ENCODE data around the gene AXDND1. TPM values are rescaled to one million over a fixed set of nuclear protein-coding genes. Genes with fewer than 3 reads are reported as not detected.

Gene AXDND1
- total and polyA plus RNA-seq, 2 of the 8 experiments (the other 6 are each of a cell fraction or from before 2014, with no cell fraction given): 0.61 TPM; not detected in 1

DNA sequence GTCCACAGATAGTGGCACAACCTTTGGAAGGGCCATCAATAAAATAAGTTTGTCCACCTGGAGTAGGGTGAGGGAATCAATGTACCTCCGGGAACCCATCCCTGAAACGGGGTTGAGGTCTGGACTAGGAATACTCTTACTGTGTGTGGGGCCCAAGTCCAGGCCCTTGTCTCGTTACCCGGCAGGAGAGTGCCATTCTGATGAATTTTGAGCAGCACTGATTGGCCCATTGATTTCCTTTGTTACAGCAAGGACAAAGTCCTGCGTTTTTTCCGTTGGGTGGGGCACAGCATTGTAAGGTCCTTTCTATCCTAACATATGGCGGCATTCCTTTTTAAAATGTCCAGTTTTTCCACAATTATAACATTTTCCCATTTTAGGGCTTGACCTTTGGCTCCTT, 75.2 kb downstream of the AXDND1 start:
- H3K79me1 ChIP-seq (ENCODE audit: low read depth, low read length): no peaks in the 10 kb centered on the region
- no peaks in the 10 kb centered on the region for H3K9me3 ChIP-seq (ENCODE audit: insufficient read depth in 2 of 2, low read depth in 1 of 2, low read length in 1 of 2)
- no peak overlapping the region for H4K91ac ChIP-seq (replicated peaks; ENCODE audit: insufficient read length, low read length)
- no peak overlapping the region for H3K18ac ChIP-seq (ENCODE audit: extremely low read depth, low read length)
- no peak overlapping the region for H4K8ac ChIP-seq (ENCODE audit: extremely low read depth, insufficient read depth, low read length)
- no peaks in the 10 kb centered on the region for H3K79me2 ChIP-seq (ENCODE audit: control insufficient read depth in 1 of 2, insufficient read depth in 2 of 2, low read length in 2 of 2)
- H3K23me2 ChIP-seq (ENCODE audit: low read depth, low read length): no peaks in the 10 kb centered on the region
- FAIRE-seq (no peak), DNase-seq (ENCODE audit: low read depth in 1 of 2, low spot score in 2 of 2) (no peak)
- WGBS, 2 experiments (ENCODE audit: extremely low coverage in 1 of 2, insufficient coverage in 1 of 2, insufficient read length in 1 of 2, insufficient replicate concordance in 2 of 2, low coverage in 1 of 2, low lambda C conversion rate in 2 of 2, missing lambda C conversion rate in 1 of 2): 94% methylated on average over 7 of the region's 7 CpGs; no CpG with 5 or more reads in 1 of the 2 experiments
- H3K4ac ChIP-seq (replicated peaks; ENCODE audit: insufficient read length, low read depth, low read length): no peak overlapping the region
- peak overlapping the region; percentile 44; the same call in 1 of the 2 replicates for H2AFZ ChIP-seq (ENCODE audit: low read length)
- H3K9ac ChIP-seq (replicated peaks in 1 of 4; ENCODE audit: extremely low read depth in 1 of 4, low read depth in 3 of 4, low read length in 3 of 4): no peak overlapping the region
- no peak overlapping the region for H4K5ac ChIP-seq (ENCODE audit: insufficient read length, low read depth, low read length)
- H2BK12ac ChIP-seq (ENCODE audit: low read depth, low read length): no peak overlapping the region
- H3K27me3 ChIP-seq (replicated peaks in 1 of 4; ENCODE audit: control insufficient read depth in 3 of 4, extremely low read depth in 1 of 4, insufficient read depth in 3 of 4, low read length in 3 of 4): no peaks in the 10 kb centered on the region
- CTCF ChIA-PET (ENCODE audit: partially characterized antibody): interaction anchor here (1.4 kb wide), 1 partner anchor 362 kb away, joined by 3 read pairs; no protein-coding TSS in a partner anchor
- no peak overlapping the region for H3K56ac ChIP-seq (replicated peaks; ENCODE audit: insufficient read length, low read depth, low read length)
- no peaks in the 10 kb centered on the region for H4K20me1 ChIP-seq (replicated peaks in 1 of 2; ENCODE audit: control insufficient read depth in 1 of 2, insufficient read depth in 2 of 2, low read length in 2 of 2)
- H3K27ac ChIP-seq (ENCODE audit: low read depth, low read length): no peak overlapping the region
- H2BK5ac ChIP-seq (ENCODE audit: low read depth, low read length): no peak overlapping the region
- H3K23ac ChIP-seq (ENCODE audit: insufficient read length): no peak overlapping the region
- H2BK120ac ChIP-seq (replicated peaks; ENCODE audit: low read depth, low read length): no peak overlapping the region
- no peak overlapping the region for H2AK5ac ChIP-seq (ENCODE audit: low read depth, low read length)
- H3K4me1 ChIP-seq (replicated peaks in 1 of 4; ENCODE audit: control insufficient read depth in 3 of 4, insufficient read depth in 4 of 4, low read length in 3 of 4): no peaks in the 10 kb centered on the region
- H2BK15ac ChIP-seq (ENCODE audit: low read length): no peak overlapping the region
- no peak overlapping the region for H2BK20ac ChIP-seq (ENCODE audit: low read length)
- TF ChIP-seq, protein P1, sequence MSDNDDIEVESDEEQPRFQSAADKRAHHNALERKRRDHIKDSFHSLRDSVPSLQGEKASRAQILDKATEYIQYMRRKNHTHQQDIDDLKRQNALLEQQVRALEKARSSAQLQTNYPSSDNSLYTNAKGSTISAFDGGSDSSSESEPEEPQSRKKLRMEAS (IDR thresholded peaks at IDR 0.05): no peak
- TF ChIP-seq HDAC6 (IDR thresholded peaks at IDR 0.05; ENCODE audit: low read depth, low read length) (no peak), GTF2F1 (IDR thresholded peaks at IDR 0.05; ENCODE audit: borderline replicate concordance, low read depth, low read length) (no peak), KDM5A (IDR thresholded peaks at IDR 0.05; ENCODE audit: low read length) (no peak)
- H3K4me3 ChIP-seq (ENCODE audit: extremely low read depth in 1 of 4, insufficient read depth in 2 of 4, low read depth in 3 of 4, low read length in 4 of 4): no peak overlapping the region
- POLR2A ChIA-PET (ENCODE audit: partially characterized antibody): no interaction called here
- no peak overlapping the region for H3K4me2 ChIP-seq (ENCODE audit: insufficient read depth in 1 of 2, low read depth in 2 of 2, low read length in 2 of 2)
- no peaks in the 10 kb centered on the region for H3K36me3 ChIP-seq (ENCODE audit: control insufficient read depth in 2 of 4, insufficient read depth in 4 of 4, low read length in 3 of 4)
- H3K14ac ChIP-seq (ENCODE audit: insufficient read length): no peak overlapping the region
